ENCODE measurements around the gene F2R.

Gene F2R

DNA sequence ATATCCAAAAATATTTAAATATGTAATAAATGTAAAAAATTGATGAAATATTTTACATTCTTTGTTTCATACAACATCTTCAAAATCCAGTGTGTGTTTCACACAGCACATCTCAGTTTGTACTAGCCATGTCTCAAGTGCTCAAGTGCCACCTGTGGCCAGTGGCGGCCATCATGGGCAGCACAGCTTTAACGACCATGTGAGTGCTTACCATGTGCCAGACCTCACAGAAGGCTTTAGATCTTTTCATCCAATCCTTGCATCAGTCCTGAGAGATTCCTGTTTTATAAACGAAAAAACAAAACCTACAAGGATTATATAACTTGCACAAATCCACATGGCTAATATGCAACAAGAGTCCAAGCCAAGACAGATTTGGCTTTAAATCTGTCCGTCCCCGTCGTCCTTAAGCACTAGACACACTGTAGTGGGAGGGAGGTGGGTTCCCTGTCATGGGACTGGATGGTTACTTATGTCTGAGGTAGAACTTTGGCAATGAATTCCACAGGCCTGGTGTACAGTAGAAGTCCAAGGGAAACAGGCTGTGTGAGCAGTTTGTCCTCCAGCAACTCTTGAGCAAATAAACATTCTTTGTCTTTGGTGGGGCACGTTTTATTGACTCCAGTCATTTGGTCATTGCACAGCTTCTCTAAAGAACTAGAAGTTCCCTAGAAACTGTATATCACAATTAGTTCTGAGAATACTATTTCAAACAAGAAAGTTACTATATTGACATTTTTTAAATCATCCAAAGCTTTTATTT lies 25.0 kb upstream of the F2R start:
- DNase-seq: no peak

DNA sequence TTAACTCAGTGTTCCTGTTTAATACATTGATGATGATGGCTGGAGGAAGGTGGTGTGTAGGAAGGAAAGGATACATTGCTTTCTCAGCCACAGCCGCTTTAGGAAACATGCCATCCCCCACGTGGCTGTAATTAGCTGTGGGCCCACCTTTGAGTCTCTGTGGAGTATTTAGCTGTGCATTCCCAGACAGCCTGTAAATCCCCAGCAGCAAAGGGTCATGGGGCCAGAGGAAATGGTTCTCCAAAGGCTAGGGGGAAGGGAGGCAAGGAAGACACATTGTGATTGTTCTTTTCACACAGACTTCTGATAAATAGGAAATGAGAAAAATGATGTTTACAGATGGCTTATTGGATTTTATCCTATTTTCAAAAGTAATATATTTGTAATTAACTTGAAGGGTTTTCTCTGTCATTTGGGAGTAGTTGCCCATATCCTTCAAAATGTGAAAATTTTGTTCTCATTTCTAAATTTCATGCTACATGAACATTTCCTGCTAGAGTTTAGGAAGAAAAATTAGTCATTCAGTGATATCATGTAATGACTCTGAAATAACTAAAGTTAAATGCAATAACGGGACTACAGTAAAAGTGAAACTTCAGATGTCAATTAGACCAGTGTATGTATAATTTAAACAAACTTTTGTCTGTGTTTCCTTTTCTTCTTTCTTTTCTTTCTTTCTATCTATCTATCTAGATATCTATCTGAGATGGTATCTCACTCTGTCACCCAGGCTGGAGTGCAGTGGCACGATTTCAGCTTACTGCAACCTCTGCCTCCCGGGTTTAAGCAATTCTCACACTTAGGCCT lies 24.3 kb upstream of the F2R start:
- DNase-seq: no peak

- DNase-seq: no peak
These were observed 23.7 kb upstream of the F2R start for GRCh38 chr5:76692274-76692540.

DNA sequence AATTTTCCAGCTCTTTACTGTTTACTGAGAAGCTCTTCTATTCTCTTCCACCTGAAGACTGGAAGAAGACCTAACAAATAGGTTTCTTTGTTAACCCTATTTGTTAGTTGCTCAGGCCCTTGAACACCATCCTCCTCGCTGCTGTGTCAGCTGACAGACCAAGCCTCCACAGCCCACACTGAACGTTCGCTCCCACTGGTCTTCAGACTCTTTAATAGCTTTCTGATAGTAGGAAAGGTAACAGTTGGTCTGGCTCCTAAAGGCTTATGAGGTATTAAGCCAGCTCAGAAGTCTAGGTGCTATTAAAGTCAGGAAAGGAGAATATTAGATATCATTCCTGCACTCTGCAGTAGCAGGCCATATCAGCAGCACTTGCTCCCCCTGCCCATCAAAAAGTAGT lies 23.3 kb upstream of the F2R start:
- no peak for DNase-seq

- DNase-seq: no peak
These were observed 22.8 kb upstream of the F2R start for GRCh38 chr5:76693141-76693540.

DNA sequence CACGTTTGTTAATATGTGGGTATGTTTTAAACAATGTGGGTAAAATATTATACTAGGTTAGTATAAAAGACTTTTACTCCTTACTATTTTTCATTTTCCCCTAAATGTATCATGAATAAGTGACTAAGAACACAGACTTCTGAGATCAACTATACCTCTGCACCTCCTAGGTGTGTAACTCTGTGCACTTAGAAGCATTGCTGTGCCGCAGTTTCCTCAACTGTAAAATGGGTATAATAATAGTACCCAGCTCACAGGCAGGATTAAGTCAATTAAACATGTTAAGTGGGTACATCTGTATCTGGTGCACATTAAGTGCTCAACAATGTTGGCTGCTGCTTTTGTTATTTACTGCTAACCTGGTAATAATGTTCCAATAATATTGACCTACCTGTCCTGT lies 21.6 kb upstream of the F2R start:
- DNase-seq: no peak

DNA sequence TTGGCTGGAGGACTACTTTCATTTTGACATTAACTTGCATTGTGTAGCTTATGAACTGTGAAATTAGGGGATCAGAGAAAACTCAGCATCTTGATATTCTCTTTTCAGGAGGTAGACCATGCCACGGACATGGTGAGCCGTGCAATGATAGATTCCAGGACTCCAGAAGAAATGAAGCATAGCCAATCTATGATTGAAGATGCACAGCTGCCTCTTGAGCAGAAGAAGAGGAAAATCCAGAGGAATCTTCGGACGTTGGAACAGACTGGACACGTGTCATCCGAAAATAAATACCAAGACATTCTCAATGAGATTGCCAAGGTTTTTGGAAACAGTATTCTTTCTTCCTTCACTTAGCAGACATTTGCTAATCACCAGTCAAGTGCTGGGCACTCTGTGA lies 20.6 kb upstream of the F2R start:
- DNase-seq: no peak

DNA sequence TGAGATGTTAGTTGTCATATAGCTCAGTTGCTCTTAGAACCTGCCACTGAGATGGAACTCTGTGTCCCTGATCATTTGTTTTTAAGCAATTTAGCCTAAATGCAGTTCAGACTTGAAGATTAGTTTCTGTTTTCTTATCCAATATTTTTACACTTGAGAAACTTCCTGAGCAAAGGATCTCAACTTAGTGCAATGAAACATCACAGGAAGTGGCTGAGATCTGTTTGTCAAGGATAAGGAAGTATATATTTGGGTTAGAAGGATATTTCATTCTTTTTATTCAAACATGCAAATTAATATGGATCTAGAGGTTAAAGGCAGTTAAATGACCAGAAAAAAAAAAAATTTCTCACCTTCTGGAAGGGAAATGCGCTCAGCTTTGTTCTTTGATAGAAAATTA lies 19.7 kb upstream of the F2R start:
- DNase-seq: no peak

GRCh38 chr5:76697670-76698069 lies 18.3 kb upstream of the F2R start:
- no peak for DNase-seq

- DNase-seq: no peak
These were observed 15.4 kb upstream of the F2R start for GRCh38 chr5:76700571-76700970.

GRCh38 chr5:76701298-76701697 lies 14.6 kb upstream of the F2R start:
- DNase-seq: no peak

DNA sequence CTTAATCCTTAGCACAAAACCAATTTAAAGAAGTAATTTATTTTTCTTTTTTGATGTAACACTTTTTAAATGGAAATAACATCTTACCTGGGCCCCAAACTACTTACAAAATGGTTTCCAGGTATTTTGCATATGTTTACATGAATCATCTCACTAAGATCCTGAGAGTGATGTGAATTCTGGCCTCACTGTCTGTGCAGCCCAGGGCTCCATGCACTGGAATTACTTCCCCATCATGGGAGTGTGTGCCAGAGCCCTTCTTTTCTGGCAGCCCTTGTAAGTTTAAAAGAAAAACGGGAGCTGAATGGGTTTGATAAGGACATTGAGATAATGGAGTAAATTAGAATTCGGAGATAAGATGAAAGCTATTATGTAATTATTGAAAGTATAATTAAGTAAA lies 12.2 kb upstream of the F2R start:
- DNase-seq: no peak

- no peak for DNase-seq
These were observed 11.7 kb upstream of the F2R start for GRCh38 chr5:76704131-76704663.

GRCh38 chr5:76705574-76705973 lies 10.4 kb upstream of the F2R start:
- DNase-seq: no peak

DNA sequence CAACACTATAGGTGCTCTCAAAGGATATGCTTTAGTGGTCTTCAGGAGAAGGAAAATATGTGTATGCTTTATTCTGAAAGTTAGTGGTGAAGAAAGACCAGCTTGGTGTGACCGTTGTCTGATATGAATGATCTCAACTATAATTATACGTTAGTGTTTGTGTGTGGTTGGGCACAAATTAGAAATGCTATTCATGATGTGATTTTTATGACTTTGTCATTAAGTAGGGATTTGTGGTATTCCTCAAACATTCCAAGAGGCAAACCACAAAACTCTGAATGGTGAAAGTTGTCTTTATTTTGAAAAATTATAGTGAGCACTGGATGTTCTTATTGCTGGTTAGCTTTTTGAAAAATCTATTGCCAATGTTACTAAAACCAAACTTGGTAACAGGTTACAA lies 6.2 kb upstream of the F2R start:
- DNase-seq: no peak

- DNase-seq: no peak
These were observed 4.9 kb upstream of the F2R start for GRCh38 chr5:76710991-76711390.

- DNase-seq: no peak
These were observed 1.0 kb upstream of the F2R start for GRCh38 chr5:76714751-76715485.

- DNase-seq: no peak
These were observed 515 bp upstream of the F2R start for GRCh38 chr5:76715486-76715735.

DNA sequence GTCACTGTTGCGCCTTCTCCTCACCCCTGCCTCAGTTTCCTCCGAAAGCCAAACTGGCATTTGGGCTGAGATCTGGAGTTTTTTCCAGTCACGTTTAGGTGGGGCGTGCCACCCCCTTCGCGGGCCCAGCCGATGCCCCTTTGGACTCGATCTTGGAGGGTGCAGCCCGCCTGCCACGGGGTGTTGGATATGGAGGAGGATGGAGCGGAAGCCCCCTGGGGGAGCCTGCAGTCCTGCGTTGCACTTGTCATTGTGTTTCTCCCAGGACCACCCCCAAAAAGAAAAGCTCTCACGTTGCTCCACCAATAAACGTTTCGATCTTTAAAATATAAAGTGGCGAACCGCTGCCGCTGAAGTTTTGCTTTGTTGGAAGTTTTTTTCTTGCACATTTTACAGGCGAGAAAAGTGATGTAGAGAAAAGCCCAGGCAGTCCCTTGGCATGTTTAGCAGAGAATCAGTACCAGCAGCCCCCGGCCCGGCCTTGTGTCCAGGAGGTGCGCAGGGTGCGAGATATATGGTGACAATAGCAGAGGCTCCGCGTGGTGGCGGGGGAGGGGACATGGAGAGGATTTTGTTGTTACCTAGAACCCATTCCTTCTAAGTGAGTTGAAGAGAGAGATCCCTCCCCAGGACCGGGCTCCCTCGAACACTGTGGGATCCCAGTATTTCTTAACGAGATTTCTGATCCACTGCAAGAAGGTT lies 681 bp downstream of the F2R start:
- no peak for DNase-seq

DNA sequence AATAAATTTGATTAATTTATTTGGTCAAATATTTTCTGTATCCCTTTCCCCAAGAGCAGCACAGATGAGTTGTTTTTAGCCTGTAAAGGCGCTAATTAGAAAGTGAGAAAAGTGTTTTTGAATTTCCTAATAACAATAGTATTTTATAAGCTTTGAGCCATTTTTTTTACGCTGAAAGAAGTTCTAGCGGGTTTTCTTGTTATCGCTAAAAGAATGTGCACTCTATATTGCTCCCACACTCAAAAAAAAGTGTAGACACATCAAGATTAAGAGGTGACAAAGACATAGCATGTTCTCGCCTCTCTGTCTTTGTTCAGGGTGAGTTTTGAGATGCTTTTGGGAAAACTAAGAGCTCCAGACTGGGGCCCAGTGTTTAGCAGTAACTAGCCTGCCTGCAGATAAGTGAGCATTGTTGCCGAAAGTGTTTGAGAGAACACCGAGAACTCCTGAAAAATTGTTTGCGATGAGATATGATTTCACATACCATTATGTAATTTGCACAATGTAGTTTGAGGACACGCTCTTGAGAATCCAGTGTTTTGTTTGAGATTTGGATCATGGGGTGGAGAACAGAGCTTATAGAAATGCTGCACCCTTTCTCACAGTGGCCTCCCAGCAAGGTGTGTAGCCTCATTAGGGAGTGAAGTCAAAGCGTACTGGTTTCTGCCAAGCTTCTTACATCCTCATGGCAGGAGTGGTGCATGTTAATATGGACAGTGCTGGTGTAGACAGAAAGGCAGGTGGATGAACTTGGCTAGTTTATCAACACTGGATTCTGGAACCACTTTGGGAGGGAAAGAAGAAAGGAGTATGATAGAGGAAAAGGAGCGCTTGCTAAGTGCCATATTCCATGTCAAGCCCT lies 1.5 kb downstream of the F2R start:
- no peak for DNase-seq

- no peak for DNase-seq
These were observed 2.5 kb downstream of the F2R start for GRCh38 chr5:76718381-76718832.

DNA sequence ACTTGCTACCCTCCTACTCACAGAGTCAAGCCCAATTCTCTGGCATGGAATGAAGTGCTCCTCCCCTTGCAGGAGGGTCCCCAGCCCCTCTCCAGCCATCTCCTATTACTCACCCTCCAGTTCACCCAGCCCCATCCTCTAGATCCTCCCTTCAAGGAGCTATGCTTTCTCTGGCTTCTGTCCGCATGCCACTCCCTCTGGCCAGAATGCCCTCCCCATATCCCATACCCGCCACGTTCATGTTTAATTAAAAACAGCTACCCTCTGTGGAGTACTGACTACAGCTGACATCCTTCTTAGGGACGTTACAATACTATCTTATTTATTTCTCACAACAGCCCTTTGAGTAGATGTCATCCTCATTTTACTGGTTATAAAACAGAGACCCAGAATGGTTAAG lies 3.0 kb downstream of the F2R start:
- DNase-seq: no peak

Data from activated T-cell treated with anti-CD3 and anti-CD28 coated beads for 4 hours (primary cell).